Activated CD4-positive, CD25-positive, alpha-beta regulatory T cell treated with anti-CD3 and anti-CD28 coated beads, Interleukin-2, amount 50 U/mL, for 24 hours (primary cell): ENCODE measurements around the gene NR2F2.
A peak's percentile ranks its signal among the peaks of the same experiment; 100 is the strongest.

Source experiments
- ATAC-seq, 2 donors: fragments of 150-1000 bp; cut with Tn5 transposase; one replicate each; pipeline ENCODE4 v1.10.0; 2021; ENCODE audit warnings: mild to moderate bottlenecking in 1 of 2, moderate library complexity in 1 of 2

Gene NR2F2

DNA sequence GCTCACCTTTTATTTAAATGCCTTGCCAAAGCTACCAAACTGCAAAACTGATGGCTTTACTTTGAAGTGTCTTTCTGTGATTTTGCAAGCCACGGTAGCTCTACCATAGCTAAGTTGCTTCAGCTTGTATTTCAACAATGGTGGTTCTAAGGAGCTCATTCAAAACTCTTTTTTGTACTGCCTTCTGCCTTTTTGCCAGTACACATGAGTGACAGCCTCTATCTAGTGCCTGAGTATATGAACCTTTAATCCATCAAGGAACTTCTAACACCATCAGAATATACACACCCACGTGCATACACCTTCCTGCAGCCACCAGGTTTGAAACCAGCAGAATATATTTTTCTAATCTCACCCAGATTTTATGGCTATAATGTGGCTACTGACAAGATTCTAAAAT is 10.4 kb upstream of the NR2F2 start:
- no peak for ATAC-seq

DNA sequence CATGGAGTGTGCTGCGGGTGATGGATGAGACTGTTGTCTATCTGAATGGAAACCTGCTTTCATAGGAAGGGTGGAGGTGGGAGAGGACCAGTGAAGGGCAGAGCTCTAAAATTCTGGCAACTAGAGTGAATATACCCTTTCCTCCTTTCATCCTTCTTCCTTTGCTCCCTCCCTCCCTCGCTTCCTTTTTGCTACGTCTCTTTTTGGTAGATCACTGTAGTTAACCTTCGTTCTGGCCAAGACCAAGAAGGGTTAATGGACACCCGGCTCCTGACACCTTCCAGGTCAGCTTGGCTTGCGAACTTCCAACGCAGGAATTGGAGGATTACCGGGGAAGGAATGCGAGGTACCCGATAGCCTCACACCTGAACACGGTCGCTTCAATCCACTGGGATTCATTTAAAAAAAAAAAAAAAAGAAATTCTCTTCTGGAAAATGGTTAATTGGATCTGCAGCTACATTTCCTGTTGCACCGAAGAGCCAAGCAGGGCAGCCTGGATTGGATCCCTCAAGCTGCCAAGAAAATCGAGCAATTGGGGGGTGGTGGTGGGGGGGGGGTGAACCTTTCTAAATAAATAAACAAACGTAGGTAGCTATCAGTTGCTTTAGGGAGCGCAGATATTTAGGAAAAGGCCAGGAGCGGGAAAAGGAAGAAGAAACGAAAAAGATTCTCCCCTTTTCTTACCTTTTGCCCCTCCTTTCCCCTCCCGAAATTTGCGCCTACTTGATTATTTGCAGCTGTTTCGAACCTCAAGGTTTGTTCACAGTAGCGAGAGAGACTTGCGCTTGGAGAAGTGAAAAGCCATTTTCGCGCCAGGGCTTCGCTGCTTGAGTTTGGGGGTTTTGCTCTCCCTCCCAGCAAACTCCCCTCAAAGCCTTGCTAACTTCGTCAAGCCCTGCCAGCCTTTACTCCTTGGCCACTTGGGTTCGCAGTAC is 9.5 kb upstream of the NR2F2 start:
- ATAC-seq, result no peak

DNA sequence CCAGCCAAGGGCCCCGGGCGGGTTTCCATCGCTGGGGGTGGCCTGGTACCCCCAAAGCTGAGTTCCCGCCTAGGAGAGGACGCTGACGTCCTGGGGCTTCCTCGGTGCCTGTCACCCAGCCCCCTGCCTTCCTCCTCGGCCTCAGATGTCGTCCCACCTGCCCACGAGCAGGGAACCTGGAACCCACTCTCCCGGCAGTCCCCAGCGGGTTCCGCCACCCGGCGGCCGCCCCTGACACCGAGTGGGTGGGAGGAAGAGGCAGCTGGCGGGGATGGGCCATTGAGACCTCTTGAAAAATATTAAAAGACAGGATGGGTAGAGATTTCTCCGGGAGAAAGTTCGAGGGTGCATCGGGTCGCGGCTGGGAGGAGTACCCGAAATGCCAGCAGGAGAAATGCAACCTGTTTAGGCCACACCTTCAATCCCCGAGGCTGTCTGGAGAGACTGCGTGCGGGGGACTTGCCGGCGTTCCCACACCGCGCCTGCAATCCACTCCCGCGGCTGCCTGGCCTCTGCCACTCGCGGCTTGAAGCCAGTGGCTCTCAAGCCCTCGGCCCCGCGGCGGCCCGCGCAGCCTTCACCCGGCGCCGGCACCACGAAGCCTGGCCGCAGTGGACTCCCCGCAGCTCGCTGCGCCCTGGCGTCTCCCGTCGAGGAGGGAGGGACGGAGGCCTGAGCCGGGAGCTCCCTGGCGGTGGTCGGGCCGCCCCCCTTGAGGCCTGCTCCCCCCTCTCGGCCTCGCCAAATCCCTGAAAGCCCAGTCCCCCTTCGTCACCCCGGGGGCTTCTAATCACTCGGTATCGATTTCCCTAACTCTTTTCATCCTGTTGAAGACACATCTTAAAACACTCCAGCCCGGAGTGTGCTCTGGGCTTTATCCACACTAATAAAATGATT is 8.6 kb upstream of the NR2F2 start:
- ATAC-seq, result no peak

DNA sequence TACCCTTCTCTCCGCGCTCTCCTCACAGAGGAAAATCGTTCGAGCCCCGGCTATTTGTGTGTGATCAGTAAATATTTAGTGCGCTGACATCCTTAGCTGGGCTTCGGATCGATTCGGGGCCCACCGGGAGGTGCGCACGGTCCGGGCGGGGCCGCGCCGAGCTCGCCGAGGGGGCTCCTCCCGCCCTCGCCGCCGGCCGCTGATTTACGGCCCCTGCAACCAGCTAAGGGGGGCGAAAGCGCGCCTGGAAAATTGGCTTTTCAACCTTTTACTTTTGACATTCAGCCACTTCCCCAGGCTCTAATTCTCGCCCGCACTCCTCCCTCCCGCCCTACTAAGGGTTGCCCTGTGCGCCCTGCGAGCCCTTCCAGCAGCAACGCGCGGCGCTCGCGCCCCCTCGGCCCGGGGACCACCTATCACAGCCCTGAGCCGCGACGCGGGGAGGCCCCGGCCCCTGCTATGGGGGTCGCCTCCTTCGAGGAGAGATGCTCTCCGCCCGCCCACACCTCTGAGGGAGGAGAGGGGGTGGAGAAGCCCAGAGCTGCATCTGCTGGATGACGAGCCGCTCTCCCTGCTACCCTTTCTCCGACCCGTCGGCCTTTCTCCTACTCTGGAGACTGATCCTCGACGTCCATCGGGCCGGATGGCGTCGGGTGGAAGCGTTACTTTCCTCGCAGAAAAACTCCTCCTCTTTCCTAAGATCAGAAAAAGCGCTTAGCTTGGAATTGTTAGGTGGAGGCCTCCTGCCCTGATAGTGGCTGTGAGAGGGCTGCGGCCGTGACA is 7.8 kb upstream of the NR2F2 start:
- no peak for ATAC-seq

DNA sequence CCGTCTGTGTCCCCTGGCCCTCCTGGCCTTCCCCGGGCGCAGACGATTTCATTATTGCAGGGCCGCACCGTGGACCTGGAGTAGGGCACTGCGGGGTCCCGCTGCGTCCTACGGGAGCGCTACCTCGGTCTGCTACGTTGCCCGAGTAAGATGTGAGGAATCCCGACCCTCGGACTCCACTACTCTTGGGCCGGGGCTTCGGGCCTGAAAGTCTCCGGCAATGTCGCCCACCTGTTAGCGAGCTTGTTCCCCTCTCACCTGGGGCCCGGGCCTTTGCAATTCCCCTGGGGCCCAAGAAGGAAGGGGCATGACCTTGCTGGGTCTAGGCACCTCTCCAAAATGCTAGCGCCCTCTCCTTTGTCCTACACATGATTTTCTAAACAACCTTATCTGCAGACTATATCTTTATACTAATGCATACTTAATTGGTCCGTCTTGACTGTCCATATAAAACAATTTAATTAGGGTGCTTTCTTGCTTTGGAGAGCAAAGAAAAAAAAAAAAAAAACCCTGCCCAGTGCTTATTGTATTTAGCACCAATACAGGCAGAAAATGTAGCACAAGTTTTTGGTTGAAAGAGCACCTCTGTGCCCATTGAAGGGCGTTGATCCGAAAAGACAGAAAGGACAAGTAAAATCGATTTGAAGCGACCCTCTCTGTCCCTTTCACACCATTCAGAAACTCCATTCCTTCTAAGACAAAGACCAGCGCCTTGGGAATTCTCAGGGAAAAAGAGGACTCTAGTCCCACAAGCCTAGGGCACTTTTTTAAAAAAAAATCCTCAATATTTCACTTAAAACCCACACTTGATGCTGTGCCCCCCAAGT is 7.0 kb upstream of the NR2F2 start:
- ATAC-seq, result no peak

DNA sequence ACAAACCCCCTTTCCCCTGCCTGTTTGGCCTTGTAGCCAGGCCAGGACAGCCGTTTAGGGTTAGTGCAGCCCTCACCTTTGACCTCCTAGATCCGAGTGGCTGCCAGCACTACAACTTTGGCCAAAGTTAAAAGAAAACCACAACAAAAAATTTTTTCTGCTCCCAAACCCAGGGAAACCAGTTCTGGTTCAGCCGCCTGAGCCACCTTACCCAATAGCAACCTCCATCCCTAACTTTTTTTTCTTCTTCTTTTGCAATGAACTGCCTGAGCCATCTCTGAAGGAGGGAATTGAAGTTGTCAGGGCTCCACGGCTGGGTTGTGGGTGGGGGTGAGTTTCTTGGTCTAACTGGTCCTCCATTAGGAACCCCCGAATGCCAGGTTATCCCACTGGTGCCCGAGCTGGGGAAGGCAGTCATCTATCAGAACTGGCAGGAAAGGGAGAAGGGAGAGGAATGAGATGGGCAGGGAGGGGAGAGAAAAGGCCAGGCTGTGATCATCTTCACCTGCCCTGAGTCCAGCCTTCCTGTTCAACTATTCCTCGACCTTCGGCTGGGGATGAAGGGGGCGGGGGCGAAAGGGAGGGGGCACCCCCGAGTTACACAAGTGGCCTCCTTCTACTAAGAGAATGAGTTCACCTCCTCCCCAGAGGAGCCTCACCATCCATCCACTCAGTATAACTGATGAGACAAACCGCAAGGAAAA is 6.2 kb upstream of the NR2F2 start:
- ATAC-seq, result no peak

DNA sequence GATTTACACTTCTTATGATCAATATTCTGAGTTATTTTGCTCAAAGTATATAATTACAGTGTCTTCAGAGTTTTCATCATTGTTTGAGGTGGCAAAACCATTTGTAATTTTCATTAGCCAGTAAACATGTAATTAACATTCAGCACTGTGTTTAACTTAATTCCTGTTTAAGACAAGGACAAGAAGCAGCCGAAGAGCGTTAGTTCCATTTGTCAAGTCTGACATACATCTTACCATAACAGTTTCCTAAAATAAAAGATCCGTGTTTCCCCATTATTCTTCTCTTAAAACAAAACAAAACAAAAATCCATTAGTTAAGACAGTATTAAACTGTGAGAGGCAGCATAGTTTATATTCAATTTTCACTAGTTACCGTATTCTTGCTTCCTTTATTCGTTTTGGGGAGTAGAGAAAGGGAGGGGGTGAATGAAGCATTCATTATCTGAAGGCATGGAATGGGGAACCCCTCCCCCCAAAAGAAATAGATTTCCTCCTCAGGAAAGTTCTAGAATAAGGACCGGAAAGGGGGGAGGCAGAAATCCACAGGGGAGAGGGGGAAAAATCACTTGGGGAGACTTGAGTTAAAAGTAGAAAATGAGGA is 5.5 kb upstream of the NR2F2 start:
- no peak for ATAC-seq

DNA sequence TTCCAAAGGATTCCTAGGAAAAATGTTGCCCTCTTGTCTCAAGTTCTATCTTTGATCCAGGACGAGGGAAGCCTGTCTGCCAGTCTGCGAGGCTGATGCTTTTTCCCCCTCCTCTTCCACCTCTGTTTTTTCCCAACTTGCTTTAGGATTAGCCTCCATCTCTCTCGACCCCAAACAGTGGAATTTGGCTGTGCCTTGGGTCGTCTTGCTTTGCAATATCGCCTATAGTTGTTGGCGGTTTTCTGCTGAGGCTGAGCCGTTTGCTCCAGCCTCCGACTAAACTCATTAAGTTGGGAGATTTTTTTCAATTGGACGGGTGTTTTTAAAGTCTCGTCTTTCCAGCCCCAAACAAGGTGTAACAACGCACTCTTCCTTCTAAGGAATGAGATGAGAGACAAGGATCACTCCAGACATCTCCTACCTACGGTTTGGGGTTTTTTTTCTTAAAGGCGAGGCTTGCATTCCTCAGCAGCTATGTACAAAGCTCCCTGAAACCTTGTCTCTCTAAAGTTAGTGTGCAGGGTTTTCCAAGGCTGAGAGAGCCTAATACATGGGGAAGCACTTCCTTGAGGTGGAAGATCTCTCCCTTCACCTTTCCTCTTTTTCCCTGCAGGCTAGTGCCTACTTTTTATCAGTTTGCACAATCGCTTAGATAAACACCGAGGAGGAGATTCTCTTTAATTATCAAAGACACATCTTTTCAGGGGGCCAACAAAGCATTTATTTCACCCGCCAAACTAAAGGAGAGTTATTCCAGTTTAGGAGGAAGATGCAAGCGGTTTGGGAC is 4.8 kb upstream of the NR2F2 start:
- no peak for ATAC-seq

DNA sequence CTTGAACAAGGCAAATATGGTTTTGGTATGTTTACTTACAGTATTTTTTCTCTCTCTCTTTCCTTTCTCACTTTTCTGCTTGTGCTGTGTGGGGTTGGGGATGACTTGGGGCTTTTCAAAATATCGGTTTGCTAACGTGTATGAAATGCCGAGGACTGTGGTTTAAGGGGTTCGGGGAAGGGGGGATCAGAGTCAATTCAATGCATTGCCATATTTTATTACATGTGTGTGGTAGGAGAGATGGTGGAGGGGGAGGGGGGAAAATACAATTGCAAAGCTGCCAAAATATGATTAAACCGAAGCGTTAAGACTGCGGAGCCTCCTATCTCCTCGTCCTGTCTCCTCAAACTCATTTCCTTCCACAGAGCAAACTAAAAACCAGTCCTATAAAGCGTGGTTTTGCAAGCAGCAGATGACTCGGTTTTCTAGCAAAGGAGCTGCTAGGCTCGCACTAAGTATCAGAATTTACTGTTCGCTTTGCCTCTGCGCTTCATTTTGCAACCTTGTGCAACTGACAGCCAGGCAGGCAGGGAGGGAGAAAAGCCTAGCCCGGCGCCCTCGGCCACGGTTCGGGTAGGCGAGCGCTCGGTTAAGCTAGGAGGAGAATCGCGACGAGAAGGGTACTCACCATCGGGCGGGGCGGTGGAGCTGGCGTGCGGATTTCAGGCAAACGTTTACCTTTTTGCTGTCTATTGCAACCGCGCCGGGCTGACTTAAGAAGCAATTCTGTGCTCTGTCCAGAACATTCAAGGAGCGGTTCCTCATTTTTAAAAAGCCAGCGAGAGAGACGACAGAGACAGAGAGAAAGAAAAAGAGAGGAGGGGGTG is 4.0 kb upstream of the NR2F2 start:
- no peak for ATAC-seq

DNA sequence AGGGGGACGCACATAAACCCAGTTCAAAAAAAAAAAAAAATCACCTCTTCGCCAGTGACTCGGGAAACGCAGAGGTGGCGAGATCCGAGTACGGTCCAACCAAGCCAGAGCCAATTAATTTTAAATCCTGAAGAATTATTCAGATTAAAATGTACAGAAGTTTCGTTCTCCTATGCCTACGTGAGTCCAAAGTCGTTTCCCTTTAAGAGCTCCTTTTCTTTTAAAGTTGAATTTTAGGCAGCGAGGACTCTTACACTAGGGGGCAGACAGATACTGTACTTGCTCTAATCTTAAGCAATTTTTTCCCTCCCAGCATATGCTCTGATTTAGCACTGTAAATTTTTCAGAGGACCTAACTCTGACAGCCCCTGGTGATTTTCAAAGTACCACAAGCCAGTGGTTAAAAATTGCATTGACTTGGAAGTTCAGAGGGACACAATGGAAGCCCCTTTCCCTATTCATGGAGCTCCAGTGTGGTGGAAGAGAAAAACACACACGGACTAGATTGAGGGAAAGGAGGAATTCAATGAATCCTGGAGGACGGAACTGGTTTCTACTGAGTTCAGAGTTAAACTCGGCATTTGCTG is 3.3 kb upstream of the NR2F2 start:
- no peak for ATAC-seq

DNA sequence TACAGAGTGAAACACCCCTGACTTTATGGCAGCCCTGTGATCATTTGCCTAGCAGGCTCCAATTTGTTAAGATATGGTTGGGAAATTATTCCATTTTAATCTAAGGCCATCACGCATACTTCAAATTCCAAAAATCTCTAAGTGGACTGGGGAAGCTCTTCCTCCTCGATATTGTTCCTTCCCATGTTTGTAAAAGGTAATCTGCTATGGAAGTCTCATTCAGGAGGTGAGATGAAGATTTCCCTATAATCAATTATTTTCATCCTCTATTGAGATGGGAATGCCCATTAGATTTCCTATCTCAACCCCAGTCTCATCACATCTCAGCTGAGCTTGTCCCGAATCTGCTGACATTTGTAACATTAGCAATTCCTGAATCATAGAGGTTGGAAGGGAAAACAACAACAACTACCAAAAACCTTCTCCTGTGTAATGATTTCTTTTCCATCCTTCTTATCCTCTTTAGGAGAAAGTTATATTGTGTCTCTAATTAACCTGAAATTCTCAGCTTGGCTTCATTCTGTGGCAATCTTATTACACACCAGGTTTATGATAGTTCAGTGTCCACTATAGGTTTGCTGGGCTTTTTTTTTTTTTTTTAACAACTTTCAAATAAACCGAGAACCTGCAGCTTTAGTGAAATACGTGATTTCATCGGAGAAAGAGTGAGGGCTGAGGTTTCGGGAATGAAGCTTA is 2.2 kb upstream of the NR2F2 start:
- ATAC-seq, result no peak

DNA sequence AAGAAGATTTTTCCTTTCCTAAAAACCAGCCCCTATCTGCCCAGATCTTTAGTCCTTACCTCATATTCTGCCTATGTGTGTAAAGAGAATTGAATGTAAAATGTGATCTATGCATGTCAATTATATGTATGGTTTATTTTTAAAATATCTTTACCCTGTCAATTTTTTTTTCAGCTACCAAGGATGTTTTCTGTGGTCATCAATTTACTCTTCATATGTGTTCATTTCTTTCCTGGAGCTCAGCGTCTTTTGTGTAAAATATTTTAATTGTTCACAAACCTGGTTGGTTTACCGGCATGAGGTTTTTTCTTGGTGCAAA is 1.7 kb upstream of the NR2F2 start:
- no peak for ATAC-seq

DNA sequence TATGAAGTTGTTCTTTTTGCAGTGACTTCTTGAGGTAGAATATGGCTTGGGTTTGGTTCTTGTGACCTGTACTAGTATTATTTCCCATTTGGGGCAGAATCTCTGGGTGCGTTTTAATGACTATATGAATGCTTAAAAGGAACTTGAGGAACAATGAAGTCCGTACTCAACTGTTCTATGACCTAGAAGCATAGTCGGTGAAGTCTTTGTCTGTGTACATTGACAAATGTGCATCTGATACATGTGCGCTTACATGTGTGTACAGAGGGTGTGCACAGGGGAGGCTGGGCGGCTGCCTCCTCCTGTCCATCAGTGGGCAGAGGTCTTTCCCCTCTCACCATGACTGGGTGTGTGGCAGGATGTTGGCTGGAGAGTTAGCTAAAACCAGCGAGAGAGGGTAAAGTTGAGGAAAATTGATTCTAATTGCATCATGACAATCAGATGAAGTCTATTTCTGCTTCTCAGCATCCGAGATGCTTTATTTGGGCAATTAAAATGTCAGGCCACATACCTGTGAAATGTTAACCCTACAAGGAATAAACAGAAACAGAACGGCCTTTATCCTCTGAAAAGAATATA is 1.0 kb upstream of the NR2F2 start:
- ATAC-seq, result no peak

DNA sequence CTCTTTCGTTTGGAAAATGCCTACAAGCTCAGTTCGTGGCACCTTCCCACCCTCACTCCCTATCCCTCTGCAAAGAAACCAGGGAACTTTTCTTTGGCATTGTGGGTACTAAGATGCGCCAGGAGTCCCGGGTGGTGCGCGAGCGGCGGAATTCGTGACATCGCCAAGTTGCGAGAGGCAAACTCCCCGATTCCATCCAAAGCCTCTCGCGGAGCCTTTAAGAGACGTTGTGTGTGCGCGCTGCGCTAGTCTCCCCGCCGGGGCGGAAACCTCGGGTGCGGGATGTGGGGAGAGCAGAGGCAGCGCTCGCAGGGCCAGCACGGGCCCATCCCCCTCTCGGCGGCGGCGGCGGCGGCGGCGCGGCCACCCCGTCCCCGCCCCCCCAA is 443 bp upstream of the NR2F2 start:
- peak; percentile 21 for ATAC-seq

DNA sequence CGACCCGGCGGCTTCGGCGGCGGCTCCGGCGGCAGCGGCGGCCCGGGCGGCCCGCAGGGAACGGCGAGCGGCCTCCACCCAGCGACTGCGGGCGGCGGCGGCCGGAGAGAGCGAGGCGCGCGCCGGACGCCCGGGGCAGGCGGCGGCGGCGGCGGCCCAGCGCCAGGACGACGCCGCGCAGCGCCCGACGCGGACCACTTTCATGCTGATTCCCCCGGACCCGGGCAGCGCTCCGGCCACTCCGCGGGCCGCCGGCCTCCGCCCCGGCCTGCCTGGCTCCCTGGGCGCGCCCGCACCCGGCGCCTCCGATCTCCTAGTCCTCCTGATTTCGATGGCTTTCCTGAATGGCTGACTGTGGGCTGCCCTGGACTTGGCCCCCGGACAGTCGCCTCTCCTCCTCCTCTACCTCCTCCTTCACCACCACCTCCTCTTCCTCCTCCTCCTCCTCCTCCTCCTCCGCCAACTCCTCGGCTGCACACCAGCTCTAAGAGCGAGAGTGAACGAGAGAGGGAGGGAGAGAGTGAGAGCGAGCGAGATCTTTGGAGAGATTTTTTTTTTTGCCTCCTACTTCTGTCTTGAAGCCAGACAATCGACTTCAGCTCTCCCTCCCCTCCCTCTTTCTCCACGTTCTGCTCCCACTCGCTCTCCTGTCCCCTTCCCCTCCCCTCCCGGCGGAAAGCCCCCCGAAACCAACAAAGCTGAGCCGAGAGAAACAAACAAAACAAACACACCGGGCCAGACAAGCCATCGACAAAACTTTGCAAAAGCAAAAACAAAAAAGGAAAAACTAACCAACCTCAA is 844 bp downstream of the NR2F2 start:
- no peak for ATAC-seq

DNA sequence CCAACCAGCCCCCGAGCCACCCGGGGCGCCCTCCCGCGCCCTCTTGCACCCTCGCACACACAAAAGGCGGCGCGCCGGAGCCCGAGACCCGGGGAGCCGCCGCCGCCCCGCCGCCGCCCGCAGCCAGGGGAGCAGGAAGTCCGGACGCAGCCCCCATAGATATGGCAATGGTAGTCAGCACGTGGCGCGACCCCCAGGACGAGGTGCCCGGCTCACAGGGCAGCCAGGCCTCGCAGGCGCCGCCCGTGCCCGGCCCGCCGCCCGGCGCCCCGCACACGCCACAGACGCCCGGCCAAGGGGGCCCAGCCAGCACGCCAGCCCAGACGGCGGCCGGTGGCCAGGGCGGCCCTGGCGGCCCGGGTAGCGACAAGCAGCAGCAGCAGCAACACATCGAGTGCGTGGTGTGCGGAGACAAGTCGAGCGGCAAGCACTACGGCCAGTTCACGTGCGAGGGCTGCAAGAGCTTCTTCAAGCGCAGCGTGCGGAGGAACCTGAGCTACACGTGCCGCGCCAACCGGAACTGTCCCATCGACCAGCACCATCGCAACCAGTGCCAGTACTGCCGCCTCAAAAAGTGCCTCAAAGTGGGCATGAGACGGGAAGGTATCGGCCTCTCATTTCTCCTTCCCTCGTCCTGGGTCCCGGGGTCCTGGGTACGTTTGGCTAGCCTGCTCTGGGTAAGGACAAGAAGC is 1.6 kb downstream of the NR2F2 start:
- no peak for ATAC-seq
